Stimulated activated CD4-positive, alpha-beta T cell treated with anti-CD3 and anti-CD28 coated beads, TNF-alpha, amount 100 ng/mL, for 1 hour (primary cell): Measurements from ENCODE around the gene CTNNA1.

Experiments used
- DNase-seq, 3 donors: peaks; one replicate each; pipeline ENCODE4 v3.0.0-alpha.2; 2020; ENCODE audit warnings: low read depth in 3 of 3, low spot score in 1 of 3

Gene CTNNA1

GRCh38 chr5:138961221-138961620, 208.0 kb downstream of the CTNNA1 start:
- DNase-seq = no peak

- no peak for DNase-seq
Measured at GRCh38 chr5:138961729-138962128, 208.5 kb downstream of the CTNNA1 start.

- no peak for DNase-seq
Measured at GRCh38 chr5:138962614-138963370, 209.6 kb downstream of the CTNNA1 start.

DNA sequence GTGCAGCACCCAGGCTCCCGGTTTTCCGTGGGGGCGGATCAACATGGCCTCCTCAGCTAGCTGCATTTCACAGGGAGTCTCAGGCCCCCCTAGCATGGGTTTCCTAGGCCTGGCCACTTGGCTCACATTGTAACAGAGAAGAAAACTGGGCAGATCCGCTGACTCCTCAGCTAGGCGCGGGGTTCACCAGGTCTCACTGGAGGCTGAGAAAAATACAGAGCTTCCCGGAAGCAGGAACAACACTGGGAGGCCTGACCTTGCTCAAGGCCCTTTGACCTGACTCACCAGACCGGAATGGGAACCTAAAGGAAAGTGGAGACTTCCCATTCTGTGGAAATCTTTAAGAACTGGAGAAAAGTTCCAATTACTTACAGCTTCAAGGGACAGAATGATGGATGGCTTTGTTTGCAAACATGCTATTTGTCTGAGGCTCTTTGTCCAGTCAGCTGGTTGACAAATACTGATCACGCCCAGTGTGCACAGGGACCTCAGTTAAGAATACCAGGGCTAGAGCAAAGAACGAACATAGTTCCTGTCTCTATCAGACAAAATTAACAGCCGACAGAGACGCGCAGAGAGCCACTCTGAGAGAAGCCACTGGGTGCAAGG, 210.6 kb downstream of the CTNNA1 start:
- DNase-seq = no peak

DNA sequence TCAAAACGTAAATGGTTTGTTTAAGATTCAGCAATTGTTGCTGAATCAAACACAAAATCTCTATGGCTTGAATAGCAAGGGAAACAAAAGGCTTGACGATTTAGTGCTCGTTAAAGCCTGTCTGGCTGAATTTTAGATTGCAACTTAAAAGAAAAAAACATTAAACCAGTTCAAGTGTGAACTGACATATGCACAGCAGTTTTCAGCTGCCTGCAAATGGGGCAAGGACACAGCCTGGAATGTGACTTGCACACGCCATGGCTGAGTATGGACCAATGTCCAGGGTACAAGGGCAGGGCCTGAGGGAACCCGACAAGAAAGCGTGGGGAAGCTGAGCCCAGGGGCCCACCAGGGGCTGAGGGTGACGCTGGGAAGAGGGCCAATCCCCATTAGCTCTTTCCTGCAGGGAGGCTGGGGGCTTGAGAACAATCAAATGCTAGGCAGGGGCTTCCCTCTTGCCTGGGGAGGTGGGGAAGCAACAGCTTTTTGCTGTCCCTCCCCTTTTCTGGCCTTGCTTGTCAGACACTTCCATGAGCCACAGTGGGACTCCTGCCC, 211.5 kb downstream of the CTNNA1 start:
- no peak for DNase-seq

- no peak for DNase-seq
Measured at GRCh38 chr5:138965626-138966025, 212.4 kb downstream of the CTNNA1 start.

GRCh38 chr5:138966236-138966985, 213.2 kb downstream of the CTNNA1 start:
- no peak for DNase-seq

DNA sequence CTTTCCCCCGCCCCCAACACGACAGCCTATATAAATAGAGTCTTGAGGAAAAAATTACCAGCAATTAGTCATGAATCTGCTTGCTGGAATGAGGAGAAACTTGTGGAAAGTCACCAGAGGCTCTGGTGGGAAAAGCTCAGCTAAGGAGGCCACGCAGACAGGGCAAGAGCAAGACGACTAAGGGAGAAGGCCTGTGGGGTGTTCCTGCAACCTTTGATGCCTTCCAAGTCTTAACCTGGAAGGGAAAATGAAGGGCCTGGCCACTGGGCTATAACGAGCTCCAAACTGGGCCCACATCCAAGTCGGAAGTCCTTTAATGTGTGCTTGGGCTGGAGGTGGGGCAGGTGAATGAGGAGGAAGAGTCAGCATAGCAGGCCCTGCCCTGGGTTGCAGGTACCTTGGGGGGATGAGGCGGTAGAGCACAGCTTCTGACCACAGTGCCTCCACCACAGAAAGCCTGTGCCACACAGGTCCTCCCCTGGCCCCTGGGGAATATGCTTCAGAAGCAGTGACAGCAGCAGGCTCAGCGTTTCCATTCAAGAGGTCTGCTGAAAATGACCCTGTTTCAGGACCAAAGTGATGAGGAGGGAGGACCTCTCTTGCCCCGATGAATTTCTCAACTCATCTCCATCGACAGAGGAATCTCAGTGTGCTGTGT, 214.7 kb downstream of the CTNNA1 start:
- no peak for DNase-seq

DNA sequence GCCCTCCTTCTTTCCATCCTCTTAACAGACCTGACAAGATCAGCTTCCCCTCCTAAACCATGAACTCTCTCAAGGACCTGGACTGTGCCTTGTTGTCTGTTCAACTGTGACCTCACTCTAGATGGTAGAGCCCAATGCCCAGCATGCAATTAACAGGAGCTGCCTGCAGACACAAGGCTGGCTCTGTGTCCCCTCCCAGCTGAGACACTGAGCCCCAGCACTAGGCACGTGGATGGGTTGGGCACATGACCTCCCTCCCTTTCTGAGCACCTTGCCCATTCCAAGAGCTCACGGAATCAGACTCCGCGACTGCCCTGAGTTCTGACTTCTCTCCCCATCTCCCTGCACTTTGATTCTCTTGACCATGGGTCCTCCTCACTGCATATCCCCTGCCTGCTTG, 215.4 kb downstream of the CTNNA1 start:
- DNase-seq = no peak

GRCh38 chr5:138969323-138970002, 216.2 kb downstream of the CTNNA1 start:
- no peak for DNase-seq

DNA sequence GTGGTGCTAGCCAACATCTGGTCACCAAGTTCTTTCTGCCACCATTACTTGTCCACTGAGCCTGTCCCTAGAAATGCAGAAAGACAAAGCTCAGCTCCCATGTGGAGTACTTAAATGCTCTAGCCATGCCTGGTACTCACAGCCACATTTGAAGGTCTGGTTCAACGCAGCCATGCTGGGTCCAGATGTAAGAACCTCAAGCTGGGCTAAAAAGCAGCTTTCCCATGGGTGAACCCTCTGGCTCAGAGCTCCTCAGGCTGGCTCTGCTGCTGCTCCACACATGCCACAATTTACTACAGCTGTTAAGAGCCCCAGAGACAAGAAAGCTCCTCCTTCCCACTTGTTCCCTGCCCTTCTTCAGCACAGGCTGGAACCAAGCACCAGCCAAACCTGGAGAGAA, 219.0 kb downstream of the CTNNA1 start:
- no peak for DNase-seq

GRCh38 chr5:138972836-138973235, 219.6 kb downstream of the CTNNA1 start:
- DNase-seq = no peak

- no peak for DNase-seq
Measured at GRCh38 chr5:138974227-138975063, 221.2 kb downstream of the CTNNA1 start.

DNA sequence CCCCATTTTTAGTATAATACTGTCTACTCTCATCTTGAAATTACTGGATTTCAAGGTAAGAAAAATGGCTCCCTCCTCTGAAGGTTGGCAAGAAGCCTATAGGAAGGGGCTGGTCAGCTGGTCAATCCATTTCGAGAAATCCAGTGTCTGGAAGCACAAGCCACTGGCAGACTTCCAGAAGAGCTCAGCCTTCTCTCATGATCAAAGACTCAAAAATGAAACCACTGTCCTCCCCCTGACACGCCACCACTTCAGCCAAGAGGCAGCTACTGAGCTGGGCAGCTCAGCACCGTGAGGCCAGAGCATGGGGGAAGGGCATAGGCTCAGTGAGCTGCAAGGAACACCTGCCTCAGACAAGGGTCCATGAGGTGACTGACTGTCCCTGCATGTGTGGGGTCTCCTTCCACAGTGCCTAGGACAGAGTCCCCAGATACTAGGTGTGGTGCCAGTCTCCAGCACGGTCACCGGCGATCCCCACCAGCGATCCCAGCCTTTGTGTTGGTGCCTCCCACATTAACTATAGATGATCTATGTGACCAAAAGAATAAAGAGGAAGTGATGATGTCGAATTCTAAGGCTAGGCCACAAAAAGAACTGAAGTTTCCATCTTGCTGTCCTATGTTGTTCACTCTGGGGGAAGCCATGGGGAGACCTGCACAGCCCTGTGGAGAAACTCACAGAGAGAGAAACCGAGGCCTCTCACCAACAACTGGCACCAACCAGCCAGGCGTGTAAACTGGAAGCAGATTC, 222.0 kb downstream of the CTNNA1 start:
- no peak for DNase-seq

DNA sequence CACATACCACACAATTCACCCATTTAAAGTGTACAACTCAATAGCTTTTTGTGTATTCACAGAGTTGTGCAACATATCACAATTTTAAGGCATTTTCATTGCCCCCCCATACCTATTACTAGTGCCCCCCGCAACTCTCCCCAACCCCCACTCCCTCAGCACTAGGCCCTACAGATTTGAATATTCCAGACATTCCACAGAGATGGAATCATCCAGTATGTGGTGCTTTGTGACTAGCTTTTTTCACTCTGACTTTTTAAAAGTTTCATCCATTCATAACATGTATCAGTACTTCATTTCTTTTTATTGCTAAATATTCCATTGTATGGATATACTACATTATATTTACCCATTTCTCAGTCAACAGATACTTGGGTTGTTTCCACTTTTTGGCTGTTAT, 224.9 kb downstream of the CTNNA1 start:
- DNase-seq = no peak

DNA sequence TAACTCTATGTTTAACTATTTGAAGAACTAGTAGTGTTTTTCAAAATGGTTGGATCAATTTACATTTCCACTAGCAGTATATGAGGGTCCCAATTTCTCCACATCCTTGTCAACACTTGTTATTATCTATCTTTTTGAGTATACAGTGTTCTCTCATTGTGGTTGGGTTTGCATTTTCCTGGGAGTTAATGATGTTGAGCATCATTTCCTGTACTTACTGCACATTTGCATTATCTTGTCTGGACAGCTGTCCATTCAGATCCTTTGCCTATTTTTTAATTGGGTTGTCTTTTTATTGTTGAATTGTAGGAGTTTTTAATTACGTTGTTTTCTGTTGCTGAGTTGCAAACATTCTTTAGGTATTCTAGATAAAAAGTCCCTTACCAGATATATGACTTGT, 225.4 kb downstream of the CTNNA1 start:
- no peak for DNase-seq

- DNase-seq = no peak
Measured at GRCh38 chr5:138979684-138980280, 226.6 kb downstream of the CTNNA1 start.

GRCh38 chr5:138980441-138980840, 227.2 kb downstream of the CTNNA1 start:
- no peak for DNase-seq

DNA sequence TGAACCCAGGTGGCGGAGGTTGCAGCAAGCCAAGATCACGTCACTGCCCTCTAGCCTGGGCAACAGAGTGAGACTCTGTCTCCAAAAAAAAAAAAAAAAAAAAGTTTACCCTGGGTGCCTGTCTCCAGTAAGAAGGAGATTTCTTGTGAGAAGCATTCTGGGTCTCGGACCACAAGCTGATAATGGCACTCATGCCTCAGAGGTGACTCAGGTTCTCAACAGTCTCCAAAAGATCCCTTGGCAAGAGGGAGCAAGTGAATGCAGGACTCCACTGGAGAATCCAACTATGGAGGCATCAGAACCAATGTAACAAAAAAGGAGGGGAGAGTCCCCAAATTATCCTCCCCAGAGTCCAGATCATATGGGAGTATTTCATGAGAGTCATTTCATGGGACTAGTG, 227.9 kb downstream of the CTNNA1 start:
- no peak for DNase-seq
